ENCODE results near the gene BFSP1. TPM values are rescaled to one million over a fixed set of nuclear protein-coding genes. Genes with fewer than 3 reads are reported as not detected.

Gene BFSP1
- total RNA-seq, 2 donors from 2014 or later = 0.52 to 0.99 TPM

DNA sequence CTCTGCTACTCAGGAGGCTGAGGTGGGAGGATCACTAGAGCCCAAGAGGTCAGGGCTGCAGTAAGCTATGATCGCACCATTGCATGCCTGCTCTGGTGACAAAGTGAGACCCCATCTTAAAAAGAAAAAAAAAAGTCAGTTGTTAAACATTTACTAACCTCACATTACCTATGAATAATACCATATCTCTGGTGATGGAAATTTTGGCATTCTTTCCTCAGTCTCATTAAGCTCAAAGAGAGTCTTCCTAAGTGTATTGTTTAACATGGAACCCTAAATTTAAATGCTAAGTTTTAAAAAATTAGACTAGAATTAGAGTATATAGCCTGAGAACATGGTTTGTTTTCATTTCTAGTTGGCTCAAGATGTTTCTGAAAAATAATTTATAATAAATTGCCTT, 11.3 kb upstream of the BFSP1 start:
- intact Hi-C loops (cut with DNase I) = no loop called here
- no peak overlapping the region for H3K27ac ChIP-seq

GRCh38 chr20:17541996-17542395, 10.8 kb upstream of the BFSP1 start:
- Histone ChIP-seq H3K27ac (no peak overlapping the region), H3K4me1 (peaks cover 25% of the 10 kb centered on the region), H3K4me3 (no peak overlapping the region), H3K27me3 (no peaks in the 10 kb centered on the region), H3K36me3 (replicated peaks in 1 of 2; ENCODE audit: insufficient read depth in 1 of 2, low read depth in 2 of 2) (no peaks in the 10 kb centered on the region), H3K9me3 (no peaks in the 10 kb centered on the region)
- intact Hi-C loops (cut with DNase I) = no loop called here
- DNase-seq (no peak), ATAC-seq (no peak)
- TF ChIP-seq CTCF (IDR thresholded peaks at IDR 0.05) = no peak
- no peak for TF ChIP-seq POLR2A (IDR thresholded peaks at IDR 0.05)
- 79 to 86% methylated on average over 5 of the region's 5 CpGs for WGBS, 2 donors

More for the DNA sequence above, 11.3 kb upstream of the BFSP1 start:
- Histone ChIP-seq H3K4me1 (peaks cover 22% of the 10 kb centered on the region), H3K27me3 (no peaks in the 10 kb centered on the region), H3K4me3 (no peak overlapping the region), H3K9me3 (no peaks in the 10 kb centered on the region), H3K36me3 (replicated peaks in 1 of 2; ENCODE audit: insufficient read depth in 1 of 2, low read depth in 2 of 2) (no peaks in the 10 kb centered on the region)
- 85 to 100% methylated on average over 1 of the region's 1 CpG for WGBS, 2 donors
- no peak for TF ChIP-seq POLR2A (IDR thresholded peaks at IDR 0.05)
- no peak for TF ChIP-seq CTCF (IDR thresholded peaks at IDR 0.05)
- no peak for DNase-seq
- no peak for ATAC-seq

- no peak for ATAC-seq
- peaks cover 26% of the 10 kb centered on the region for H3K4me1 ChIP-seq
- WGBS, 2 donors = 86 to 89% methylated on average over 3 of the region's 3 CpGs
Observed at GRCh38 chr20:17541596-17541995, 10.4 kb upstream of the BFSP1 start.

GRCh38 chr20:17538517-17539170, 7.5 kb upstream of the BFSP1 start:
- no peak overlapping the region for H3K27ac ChIP-seq
- intact Hi-C loops (cut with DNase I) = loop anchor here (5.0 kb wide), 1 partner anchor 79 kb away; no protein-coding TSS in a partner anchor
- TF ChIP-seq CTCF (IDR thresholded peaks at IDR 0.05) (no peak), POLR2A (IDR thresholded peaks at IDR 0.05) (no peak)

More at GRCh38 chr20:17541596-17541995, 10.4 kb upstream of the BFSP1 start:
- H3K36me3 ChIP-seq (replicated peaks in 1 of 2; ENCODE audit: insufficient read depth in 1 of 2, low read depth in 2 of 2) = no peaks in the 10 kb centered on the region
- no peaks in the 10 kb centered on the region for H3K27me3 ChIP-seq
- no peak overlapping the region for H3K4me3 ChIP-seq
- no peak for TF ChIP-seq CTCF (IDR thresholded peaks at IDR 0.05)
- no peak for TF ChIP-seq POLR2A (IDR thresholded peaks at IDR 0.05)
- intact Hi-C loops (cut with DNase I) = no loop called here
- no peaks in the 10 kb centered on the region for H3K9me3 ChIP-seq
- H3K27ac ChIP-seq = no peak overlapping the region
- DNase-seq = no peak

GRCh38 chr20:17537959-17538358, 6.8 kb upstream of the BFSP1 start:
- Histone ChIP-seq H3K36me3 (replicated peaks in 1 of 2; ENCODE audit: insufficient read depth in 1 of 2, low read depth in 2 of 2) (no peaks in the 10 kb centered on the region), H3K9me3 (no peaks in the 10 kb centered on the region), H3K27ac (no peak overlapping the region), H3K4me3 (no peak overlapping the region), H3K4me1 (peaks cover 14% of the 10 kb centered on the region), H3K27me3 (no peaks in the 10 kb centered on the region)
- TF ChIP-seq CTCF (IDR thresholded peaks at IDR 0.05) (no peak), POLR2A (IDR thresholded peaks at IDR 0.05) (no peak)
- DNase-seq (no peak), ATAC-seq (no peak)
- intact Hi-C loops (cut with DNase I) = loop anchor here (5.0 kb wide), 1 partner anchor 79 kb away; no protein-coding TSS in a partner anchor
- 69 to 85% methylated on average over 3 of the region's 3 CpGs for WGBS, 2 donors

More at GRCh38 chr20:17538517-17539170, 7.5 kb upstream of the BFSP1 start:
- Histone ChIP-seq H3K4me3 (no peak overlapping the region), H3K4me1 (peaks cover 14% of the 10 kb centered on the region), H3K27me3 (no peaks in the 10 kb centered on the region), H3K36me3 (replicated peaks in 1 of 2; ENCODE audit: insufficient read depth in 1 of 2, low read depth in 2 of 2) (no peaks in the 10 kb centered on the region), H3K9me3 (no peaks in the 10 kb centered on the region)
- WGBS, 2 donors = 59 to 65% methylated on average over 7 of the region's 7 CpGs
- DNase-seq (no peak), ATAC-seq (no peak)
